Measurements from ENCODE around the gene DNMT3A.

The DNMT3A gene

GRCh38 chr2:25365241-25365640 is 23.5 kb upstream of the DNMT3A start:
- Mint-ChIP-seq H3K4me1 (ENCODE audit: low read depth) (peaks cover 20% of the 10 kb centered on the region), H3K9me3 (no peaks in the 10 kb centered on the region)

GRCh38 chr2:25363733-25364132 is 22.0 kb upstream of the DNMT3A start:
- H3K4me1 Mint-ChIP-seq (ENCODE audit: low read depth): peaks cover 18% of the 10 kb centered on the region
- H3K4me3 Mint-ChIP-seq: peak overlapping the region; percentile 17
- no peaks in the 10 kb centered on the region for H3K27me3 Mint-ChIP-seq
- no peaks in the 10 kb centered on the region for H3K36me3 Mint-ChIP-seq (ENCODE audit: low read depth)
- no peaks in the 10 kb centered on the region for H3K9me3 Mint-ChIP-seq
- no peak overlapping the region for H3K27ac Mint-ChIP-seq

More at GRCh38 chr2:25365241-25365640, 23.5 kb upstream of the DNMT3A start:
- no peak overlapping the region for H3K4me3 Mint-ChIP-seq
- no peaks in the 10 kb centered on the region for H3K27me3 Mint-ChIP-seq
- H3K27ac Mint-ChIP-seq: no peak overlapping the region
- H3K36me3 Mint-ChIP-seq (ENCODE audit: low read depth): no peaks in the 10 kb centered on the region

GRCh38 chr2:25362434-25363145 is 20.9 kb upstream of the DNMT3A start:
- H3K4me3 Mint-ChIP-seq: peak overlapping the region; percentile 82
- peak overlapping the region; percentile 94 for H3K27ac Mint-ChIP-seq
- peaks cover 18% of the 10 kb centered on the region for H3K4me1 Mint-ChIP-seq (ENCODE audit: low read depth)
- H3K36me3 Mint-ChIP-seq (ENCODE audit: low read depth): no peaks in the 10 kb centered on the region
- H3K27me3 Mint-ChIP-seq: no peaks in the 10 kb centered on the region
- H3K9me3 Mint-ChIP-seq: no peaks in the 10 kb centered on the region

GRCh38 chr2:25362049-25362433 is 20.3 kb upstream of the DNMT3A start:
- Mint-ChIP-seq H3K36me3 (ENCODE audit: low read depth) (no peaks in the 10 kb centered on the region), H3K4me1 (ENCODE audit: low read depth) (peaks cover 18% of the 10 kb centered on the region), H3K27me3 (no peaks in the 10 kb centered on the region), H3K9me3 (no peaks in the 10 kb centered on the region), H3K4me3 (peak overlapping the region; percentile 82), H3K27ac (peak overlapping the region; percentile 94)

GRCh38 chr2:25361261-25362048 is 19.7 kb upstream of the DNMT3A start:
- Mint-ChIP-seq H3K36me3 (ENCODE audit: low read depth) (no peaks in the 10 kb centered on the region), H3K27ac (peak overlapping the region; percentile 94)

GRCh38 chr2:25358836-25359235 is 17.1 kb upstream of the DNMT3A start:
- no peak overlapping the region for H3K27ac Mint-ChIP-seq
- no peaks in the 10 kb centered on the region for H3K9me3 Mint-ChIP-seq
- peaks cover 20% of the 10 kb centered on the region for H3K4me1 Mint-ChIP-seq (ENCODE audit: low read depth)
- H3K4me3 Mint-ChIP-seq: no peak overlapping the region
- H3K27me3 Mint-ChIP-seq: peaks cover 3% of the 10 kb centered on the region
- no peaks in the 10 kb centered on the region for H3K36me3 Mint-ChIP-seq (ENCODE audit: low read depth)

More at GRCh38 chr2:25361261-25362048, 19.7 kb upstream of the DNMT3A start:
- Mint-ChIP-seq H3K4me1 (ENCODE audit: low read depth) (peaks cover 18% of the 10 kb centered on the region), H3K4me3 (peak overlapping the region; percentile 82), H3K27me3 (no peaks in the 10 kb centered on the region), H3K9me3 (no peaks in the 10 kb centered on the region)

GRCh38 chr2:25358249-25358815 is 16.6 kb upstream of the DNMT3A start:
- Mint-ChIP-seq H3K27me3 (peaks cover 3% of the 10 kb centered on the region), H3K9me3 (no peaks in the 10 kb centered on the region), H3K4me1 (ENCODE audit: low read depth) (peaks cover 15% of the 10 kb centered on the region), H3K27ac (no peak overlapping the region), H3K4me3 (no peak overlapping the region), H3K36me3 (ENCODE audit: low read depth) (no peaks in the 10 kb centered on the region)

- H3K9me3 Mint-ChIP-seq: no peaks in the 10 kb centered on the region
- no peak overlapping the region for H3K4me3 Mint-ChIP-seq
- peaks cover 3% of the 10 kb centered on the region for H3K27me3 Mint-ChIP-seq
- H3K36me3 Mint-ChIP-seq (ENCODE audit: low read depth): no peaks in the 10 kb centered on the region
- H3K27ac Mint-ChIP-seq: no peak overlapping the region
- H3K4me1 Mint-ChIP-seq (ENCODE audit: low read depth): peaks cover 20% of the 10 kb centered on the region
Measured at GRCh38 chr2:25356088-25356487, 14.4 kb upstream of the DNMT3A start.

- Mint-ChIP-seq H3K27ac (no peak overlapping the region), H3K4me1 (ENCODE audit: low read depth) (peaks cover 23% of the 10 kb centered on the region), H3K9me3 (no peaks in the 10 kb centered on the region), H3K4me3 (no peak overlapping the region), H3K27me3 (peaks cover 3% of the 10 kb centered on the region), H3K36me3 (ENCODE audit: low read depth) (no peaks in the 10 kb centered on the region)
Measured at GRCh38 chr2:25355270-25355669, 13.5 kb upstream of the DNMT3A start.

- no peak overlapping the region for H3K4me3 Mint-ChIP-seq
- H3K4me1 Mint-ChIP-seq (ENCODE audit: low read depth): peaks cover 34% of the 10 kb centered on the region
- H3K27me3 Mint-ChIP-seq: peaks cover 3% of the 10 kb centered on the region
- H3K27ac Mint-ChIP-seq: no peak overlapping the region
- no peaks in the 10 kb centered on the region for H3K9me3 Mint-ChIP-seq
- no peaks in the 10 kb centered on the region for H3K36me3 Mint-ChIP-seq (ENCODE audit: low read depth)
Measured at GRCh38 chr2:25354116-25354515, 12.4 kb upstream of the DNMT3A start.

GRCh38 chr2:25349397-25349796 is 7.7 kb upstream of the DNMT3A start:
- no peaks in the 10 kb centered on the region for H3K36me3 Mint-ChIP-seq (ENCODE audit: low read depth)
- no peaks in the 10 kb centered on the region for H3K9me3 Mint-ChIP-seq
- no peak overlapping the region for H3K4me3 Mint-ChIP-seq
- H3K4me1 Mint-ChIP-seq (ENCODE audit: low read depth): peaks cover 69% of the 10 kb centered on the region
- H3K27me3 Mint-ChIP-seq: no peaks in the 10 kb centered on the region
- peak overlapping the region; percentile 50 for H3K27ac Mint-ChIP-seq

GRCh38 chr2:25347846-25348245 is 6.1 kb upstream of the DNMT3A start:
- Mint-ChIP-seq H3K4me1 (ENCODE audit: low read depth) (peaks cover 69% of the 10 kb centered on the region), H3K27me3 (no peaks in the 10 kb centered on the region), H3K9me3 (no peaks in the 10 kb centered on the region), H3K4me3 (peak overlapping the region; percentile 53), H3K36me3 (ENCODE audit: low read depth) (no peaks in the 10 kb centered on the region), H3K27ac (peak overlapping the region; percentile 89)

- H3K27me3 Mint-ChIP-seq: no peaks in the 10 kb centered on the region
- H3K27ac Mint-ChIP-seq: peak overlapping the region; percentile 89
- peak overlapping the region; percentile 53 for H3K4me3 Mint-ChIP-seq
- H3K4me1 Mint-ChIP-seq (ENCODE audit: low read depth): peaks cover 63% of the 10 kb centered on the region
- no peaks in the 10 kb centered on the region for H3K9me3 Mint-ChIP-seq
- H3K36me3 Mint-ChIP-seq (ENCODE audit: low read depth): no peaks in the 10 kb centered on the region
Measured at GRCh38 chr2:25347205-25347815, 5.6 kb upstream of the DNMT3A start.

- Mint-ChIP-seq H3K36me3 (ENCODE audit: low read depth) (no peaks in the 10 kb centered on the region), H3K27ac (no peak overlapping the region), H3K9me3 (no peaks in the 10 kb centered on the region), H3K27me3 (no peaks in the 10 kb centered on the region), H3K4me3 (peak overlapping the region; percentile 82), H3K4me1 (ENCODE audit: low read depth) (peaks cover 55% of the 10 kb centered on the region)
Measured at GRCh38 chr2:25343187-25343825, 1.6 kb upstream of the DNMT3A start.

Measured in stimulated activated naive CD8-positive, alpha-beta T cell treated with anti-CD3 and anti-CD28 coated beads, Interleukin-15, Interleukin-2, amounts not matched to agents 100 ng/mL and 50 ng/mL, for 24 hours (primary cell).